Femur (tissue), 1 donor: ENCODE results near the gene TNRC6A.
"Not testable (repeated sequence)": the region's sequence is repeated elsewhere in the genome, so short reads cannot be mapped to it uniquely, and the experiment has no call there.

Experiments used
- DNase-seq: peaks from one replicate; pipeline ENCODE4 v3.0.0-alpha.2; 2017

The TNRC6A gene

GRCh38 chr16:24819462-24820040 lies 90.1 kb downstream of the TNRC6A start:
- no peak for DNase-seq

DNA sequence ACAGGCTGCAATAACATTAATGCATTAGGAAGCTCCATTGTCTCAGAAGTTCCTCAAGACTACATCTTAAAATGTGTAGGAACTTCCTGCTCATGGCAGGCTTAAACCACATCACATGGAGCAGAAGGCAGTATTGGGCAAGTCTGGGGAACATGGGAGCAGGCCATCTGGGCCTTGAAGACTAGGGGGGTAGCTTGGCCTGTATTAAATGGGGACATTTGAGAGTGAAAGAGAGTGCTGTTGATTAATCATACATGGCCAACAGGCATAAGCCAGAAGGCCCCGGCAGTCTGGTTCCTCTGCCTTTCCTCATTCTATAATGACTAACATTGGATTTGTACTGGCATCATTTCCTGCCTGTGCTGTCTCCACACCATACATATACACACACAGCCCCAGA lies 91.1 kb downstream of the TNRC6A start:
- no peak for DNase-seq

DNA sequence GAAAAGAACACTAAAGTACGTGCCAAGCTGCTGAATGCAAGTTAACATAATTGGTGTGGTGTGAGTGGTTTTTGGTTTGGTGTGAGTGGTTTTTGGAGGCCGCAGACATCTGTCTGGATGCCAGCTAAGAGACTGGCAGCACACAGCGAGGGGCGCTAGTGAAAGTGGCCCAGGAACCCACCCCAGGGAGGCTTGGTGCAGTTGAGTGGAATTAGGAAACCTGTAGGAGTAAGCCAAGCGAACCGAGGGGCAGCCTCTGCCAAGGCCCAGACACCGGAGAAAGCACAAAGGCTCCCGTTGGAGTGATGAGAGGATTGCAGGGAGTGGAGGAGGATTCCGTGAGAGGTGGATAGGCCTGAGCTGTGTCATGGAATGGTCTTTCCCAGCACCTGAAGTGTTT lies 91.7 kb downstream of the TNRC6A start:
- no peak for DNase-seq

- no peak for DNase-seq
Measured at GRCh38 chr16:24822542-24822941, 93.1 kb downstream of the TNRC6A start.

DNA sequence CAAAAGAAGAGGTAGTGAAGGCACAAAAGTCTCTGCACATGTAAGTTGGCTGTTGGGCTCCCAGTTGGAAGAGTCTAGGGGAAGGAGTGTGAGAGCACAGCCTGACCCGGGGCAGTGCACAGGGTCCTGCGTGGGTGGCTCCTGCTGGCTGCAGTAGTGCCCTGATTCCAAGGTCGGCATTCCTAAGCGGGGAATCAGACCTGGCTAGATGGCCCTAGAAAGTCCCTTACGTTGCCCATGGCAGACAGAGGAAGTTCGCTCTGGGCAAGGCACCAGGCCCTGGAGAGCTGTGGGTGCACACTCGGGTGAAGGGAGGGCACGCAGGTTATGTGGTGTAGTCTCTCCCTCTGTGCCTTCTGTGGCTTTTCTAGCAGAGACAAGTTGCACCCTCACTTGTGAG lies 93.5 kb downstream of the TNRC6A start:
- DNase-seq: no peak

- no peak for DNase-seq
Measured at GRCh38 chr16:24825696-24826095, 96.2 kb downstream of the TNRC6A start.

DNA sequence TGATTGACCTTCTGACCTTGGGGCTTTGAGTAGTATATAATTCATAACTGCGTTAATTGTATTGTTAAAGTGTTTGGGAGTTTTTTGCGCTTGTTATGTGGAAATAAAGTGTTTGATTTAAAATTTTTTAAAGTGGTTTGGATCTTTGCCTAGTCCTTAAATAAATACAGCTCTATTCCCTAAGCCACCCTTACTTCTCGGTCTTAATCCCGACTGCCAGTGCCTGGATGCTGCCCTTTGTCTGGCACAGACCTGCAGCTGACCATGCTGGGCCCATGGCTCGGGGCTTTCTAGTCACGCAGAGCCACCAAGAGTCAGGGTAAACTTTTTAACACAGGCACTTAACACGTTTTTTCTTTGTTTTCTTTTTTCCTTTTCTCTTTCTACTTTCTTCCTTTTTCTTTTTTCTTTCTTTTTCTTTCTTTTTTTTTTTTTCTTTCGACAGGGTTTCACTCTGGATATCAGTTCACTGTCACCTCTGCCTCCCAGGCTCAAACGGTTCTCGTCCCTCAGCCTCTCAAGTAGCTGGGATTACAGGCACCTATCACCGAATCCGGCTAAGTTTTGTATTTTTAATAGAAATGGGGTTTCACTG lies 96.7 kb downstream of the TNRC6A start:
- no peak for DNase-seq

- no peak for DNase-seq
Measured at GRCh38 chr16:24826817-24827566, 97.5 kb downstream of the TNRC6A start.

- DNase-seq: no peak
Measured at GRCh38 chr16:24829153-24829552, 99.7 kb downstream of the TNRC6A start.

DNA sequence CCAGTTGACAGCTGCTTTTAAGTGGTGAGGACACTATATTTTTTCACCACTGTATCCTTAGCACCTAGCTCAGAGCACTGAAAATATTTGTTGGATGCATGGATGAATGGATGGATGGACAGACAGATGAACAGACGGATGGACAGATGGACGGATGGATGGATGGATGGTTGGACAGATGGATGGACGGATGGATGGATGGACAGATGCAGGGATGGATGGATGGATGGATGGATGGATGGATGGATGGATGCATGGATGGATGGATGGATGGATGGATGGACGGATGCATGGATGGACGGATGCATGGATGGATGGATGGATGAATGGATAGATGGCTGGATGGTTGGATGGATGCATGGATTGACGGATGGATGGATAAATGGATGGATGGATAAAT lies 103.9 kb downstream of the TNRC6A start:
- DNase-seq: no peak

- DNase-seq: no peak
Measured at GRCh38 chr16:24834459-24835335, 105.2 kb downstream of the TNRC6A start.

DNA sequence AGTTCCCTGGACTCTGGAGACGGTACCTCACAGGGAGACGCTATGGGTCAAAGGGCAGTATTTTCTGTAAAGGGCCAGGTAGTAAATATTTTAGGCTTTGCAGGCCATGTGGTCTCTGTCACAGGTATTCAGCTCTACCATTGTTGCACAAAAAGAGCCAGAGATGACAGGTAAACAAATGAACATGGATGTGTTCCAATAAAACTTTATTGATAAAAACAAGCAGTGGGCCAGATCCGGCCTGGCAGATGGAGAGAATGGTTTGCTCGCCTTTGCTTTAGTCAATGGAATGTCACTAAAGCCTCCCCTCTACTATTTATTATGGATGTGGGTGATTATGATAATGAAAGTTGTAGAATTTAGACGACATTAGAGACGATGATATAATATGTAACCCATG lies 107.4 kb downstream of the TNRC6A start:
- DNase-seq: no peak

GRCh38 chr16:24837969-24838368 lies 108.5 kb downstream of the TNRC6A start:
- no peak for DNase-seq

- no peak for DNase-seq
Measured at GRCh38 chr16:24838554-24839266, 109.3 kb downstream of the TNRC6A start.

- no peak for DNase-seq
Measured at GRCh38 chr16:24839347-24839972, 110.0 kb downstream of the TNRC6A start.

- no peak for DNase-seq
Measured at GRCh38 chr16:24841291-24841690, 111.8 kb downstream of the TNRC6A start.

GRCh38 chr16:24844101-24845030 lies 114.9 kb downstream of the TNRC6A start:
- no peak for DNase-seq

DNA sequence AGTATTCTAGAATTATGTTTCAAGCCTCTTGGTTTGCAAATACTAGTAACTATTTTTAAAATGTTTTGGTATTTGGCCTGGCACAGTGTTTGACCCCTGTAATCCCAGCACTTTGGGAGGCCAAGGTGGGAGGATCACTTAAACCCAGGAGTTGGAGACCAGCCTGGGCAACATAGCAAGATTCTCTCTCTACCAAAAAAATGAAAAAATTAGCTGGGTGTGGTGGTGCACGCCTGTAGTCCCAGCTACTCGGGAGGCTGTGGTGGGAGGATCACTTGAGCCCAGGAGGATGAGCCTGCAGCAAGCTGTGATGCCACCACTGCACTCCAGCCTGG lies 115.5 kb downstream of the TNRC6A start:
- DNase-seq: not testable (repeated sequence)

- DNase-seq: no peak
Measured at GRCh38 chr16:24845726-24846547, 116.5 kb downstream of the TNRC6A start, which contains the start of gene SLC5A11. TSS of gene SLC5A11 (plus strand) at chr16:24845963. CDS start at chr16:24858644, 12,681 bp downstream.
